Pancreas (tissue), 10 donors: ENCODE measurements around the gene KCNE5. TPM values are rescaled to one million over a fixed set of nuclear protein-coding genes. Genes with fewer than 3 reads are reported as not detected.
"Not testable (repeated sequence)": the region's sequence is repeated elsewhere in the genome, so short reads cannot be mapped to it uniquely, and the experiment has no call there.

ENCODE experiments used
- ATAC-seq, 4 donors: fragments of 200-7000 bp; cut with Tn5 transposase; one replicate each; pipeline versions ENCODE4 v1.8.0 to v1.9.1; 2020; ENCODE audit warnings: mild to moderate bottlenecking in 4 of 4, moderate library complexity in 4 of 4
- DNase-seq, 6 donors: peaks; one replicate each; pipeline ENCODE4 v3.0.0-alpha.2; 2020
- FAIRE-seq: peaks from 2 replicates; lab custom pipeline; 2012; peaks lifted over from hg19 to GRCh38; lab: Jason Lieb, UNC
- H3K27ac ChIP-seq, 4 donors: fragments of 200-600 bp; sonication (generic); 1 replicate in 3 of 4; 2 replicates in 1 of 4; pipeline versions ENCODE4 v1.5.0 to v1.8.0; 2020
- H3K27me3 ChIP-seq, 4 donors: fragments of 200-600 bp; one replicate each; pipeline ENCODE4 v1.8.0; 2021
- H3K36me3 ChIP-seq, 3 donors: fragments of 200-600 bp; sonication (generic) in 1 of 3; one replicate each; pipeline versions ENCODE4 v1.5.0 to v1.8.0; 2020 to 2021
- H3K4me1 ChIP-seq, 3 donors: fragments of 200-600 bp; one replicate each; pipeline ENCODE4 v1.8.0; 2021
- H3K4me3 ChIP-seq, 4 donors: fragments of 200-600 bp; sonication (generic) in 2 of 4; one replicate each; pipeline versions ENCODE4 v1.5.0 to v1.8.0; 2020 to 2021
- H3K9me3 ChIP-seq, 4 donors: fragments of 200-600 bp; one replicate each; pipeline ENCODE4 v1.8.0; 2021
- WGBS, 2 donors: extraction: QIAGEN DNeasy Blood & Tissue Kit; methylation state at CpG; one replicate each; pipeline ENCODE4 v1.1.7; 2013; 5-methylcytosine and 5-hydroxymethylcytosine counted together
- intact Hi-C, 3 donors: fragments of 100-400 bp; cut with DNase I; formaldehyde crosslinking; loops; one replicate each; pipeline versions ENCODE4 v1.11.1 to v1.14.2; 2022
- polyA plus RNA-seq, 2 donors: library from polyadenylated mRNA; stranded (reverse); fragments of 200-250 nt; gene quantifications; one replicate each; pipeline ENCODE4 v1.2.3, GENCODE V29; 2013
- total RNA-seq, 6 donors: library from RNA; stranded (reverse); fragmentation: NEBNext Ultra II Directional in 4 of 6; extraction: Animal tissue kit (Norgen Biotek cat#: 25700) in 4 of 6; gene quantifications; one replicate each; pipeline versions ENCODE4 v1.2.1 to v1.2.4, GENCODE V29; 2021 to 2023
- TF ChIP-seq, protein P1 (sequence below), 4 donors: fragments of 200-600 bp; sonication (generic) in 3 of 4; IDR thresholded peaks; one replicate each; pipeline versions ENCODE4 v1.5.0 to v1.8.0; 2021; ENCODE audit warnings: antibody characterized with exemption in 4 of 4
- donor health status: healthy with polysubstance abuse.
- donor health status: DM: no; HTN: no; CAD: no; lungs with moderate emphysema.
- donor health status: DM: no; HTN: no; CAD: no.
- donor health status: control.
- donor health status: control.
- donor health status: Bipolar disorder and iron deficiency.
- donor health status: DM: yes; HTN: yes; CAD: no.
- donor health status: DM: no; HTN: no; CAD: no.
- donor health status: DM: no; HTN: no; CAD: no.
- donor health status: DM: yes; HTN: yes; CAD: no.

Gene KCNE5, protein sequence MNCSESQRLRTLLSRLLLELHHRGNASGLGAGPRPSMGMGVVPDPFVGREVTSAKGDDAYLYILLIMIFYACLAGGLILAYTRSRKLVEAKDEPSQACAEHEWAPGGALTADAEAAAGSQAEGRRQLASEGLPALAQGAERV
- under 1 TPM in 1 of 6 donors, not detected in 5; 0.12 TPM for total RNA-seq
- polyA plus RNA-seq: not detected

DNA sequence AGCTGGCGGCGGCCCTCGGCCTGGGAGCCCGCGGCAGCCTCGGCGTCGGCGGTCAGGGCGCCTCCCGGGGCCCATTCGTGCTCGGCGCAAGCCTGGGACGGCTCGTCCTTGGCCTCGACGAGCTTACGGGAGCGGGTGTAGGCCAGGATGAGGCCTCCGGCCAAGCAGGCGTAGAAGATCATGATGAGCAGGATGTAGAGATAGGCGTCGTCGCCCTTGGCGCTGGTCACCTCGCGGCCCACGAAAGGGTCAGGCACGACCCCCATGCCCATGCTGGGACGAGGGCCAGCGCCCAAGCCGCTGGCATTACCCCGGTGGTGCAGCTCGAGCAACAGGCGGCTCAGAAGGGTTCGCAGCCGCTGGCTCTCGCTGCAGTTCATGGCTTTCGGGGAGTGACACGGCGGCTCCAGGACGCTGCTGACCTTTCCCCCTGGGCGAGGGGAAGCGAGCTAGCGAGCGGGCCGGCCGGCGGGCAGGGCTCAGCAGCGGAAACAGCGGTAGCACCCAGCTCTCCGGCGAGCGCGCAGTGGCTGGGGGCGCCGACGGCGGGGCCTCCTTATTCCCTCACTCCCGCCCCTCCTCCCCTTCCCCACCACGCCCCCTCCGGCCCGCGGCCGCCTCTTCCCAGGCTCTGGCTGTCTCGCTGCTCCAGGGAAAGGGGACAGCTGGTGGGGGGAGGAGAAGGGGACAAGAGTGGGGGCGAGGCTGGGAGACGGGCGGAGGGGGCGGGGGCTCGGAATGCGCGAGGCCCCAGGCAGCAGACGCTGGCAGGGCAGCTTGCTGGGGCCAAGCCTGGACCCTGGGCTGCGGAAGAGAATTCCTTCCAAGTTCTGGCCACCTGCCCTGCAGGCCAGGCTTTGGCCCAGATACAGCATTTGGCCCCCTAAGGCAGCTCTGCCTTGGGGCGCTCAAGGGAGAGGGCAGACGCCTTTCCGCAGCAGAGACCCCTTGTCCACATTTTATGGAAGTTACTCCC, at the start of gene KCNE5:
KCNE5 (minus strand) TSS at position 532 of the 976 bp plus-strand sequence; CDS start at position 380, 152 bp downstream.
- DNase-seq: peak in 5 of 6 donors; percentile 24 to 60 (median 36)
- peaks cover 0 to 5% (median 0%) of the 10 kb centered on the region in 4 donors for H3K27me3 ChIP-seq
- H3K9me3 ChIP-seq: no peaks in the 10 kb centered on the region
- H3K4me3 ChIP-seq: peak within 1 kb of the TSS in 2 of 4 donors; percentile 17 to 23
- H3K4me1 ChIP-seq: no peaks in the 10 kb centered on the region
- intact Hi-C loops: no loop called here
- no peak for FAIRE-seq
- 32 to 34% methylated on average over 63 to 79 of the region's 79 CpGs for WGBS, 2 donors
- no peak within 1 kb of the TSS for H3K27ac ChIP-seq
- peak; percentile 32 to 79 (median 61) for ATAC-seq
- TF ChIP-seq, protein P1, sequence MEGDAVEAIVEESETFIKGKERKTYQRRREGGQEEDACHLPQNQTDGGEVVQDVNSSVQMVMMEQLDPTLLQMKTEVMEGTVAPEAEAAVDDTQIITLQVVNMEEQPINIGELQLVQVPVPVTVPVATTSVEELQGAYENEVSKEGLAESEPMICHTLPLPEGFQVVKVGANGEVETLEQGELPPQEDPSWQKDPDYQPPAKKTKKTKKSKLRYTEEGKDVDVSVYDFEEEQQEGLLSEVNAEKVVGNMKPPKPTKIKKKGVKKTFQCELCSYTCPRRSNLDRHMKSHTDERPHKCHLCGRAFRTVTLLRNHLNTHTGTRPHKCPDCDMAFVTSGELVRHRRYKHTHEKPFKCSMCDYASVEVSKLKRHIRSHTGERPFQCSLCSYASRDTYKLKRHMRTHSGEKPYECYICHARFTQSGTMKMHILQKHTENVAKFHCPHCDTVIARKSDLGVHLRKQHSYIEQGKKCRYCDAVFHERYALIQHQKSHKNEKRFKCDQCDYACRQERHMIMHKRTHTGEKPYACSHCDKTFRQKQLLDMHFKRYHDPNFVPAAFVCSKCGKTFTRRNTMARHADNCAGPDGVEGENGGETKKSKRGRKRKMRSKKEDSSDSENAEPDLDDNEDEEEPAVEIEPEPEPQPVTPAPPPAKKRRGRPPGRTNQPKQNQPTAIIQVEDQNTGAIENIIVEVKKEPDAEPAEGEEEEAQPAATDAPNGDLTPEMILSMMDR (IDR thresholded peaks at IDR 0.05): no peak
- H3K36me3 ChIP-seq: no peaks in the 10 kb centered on the region

DNA sequence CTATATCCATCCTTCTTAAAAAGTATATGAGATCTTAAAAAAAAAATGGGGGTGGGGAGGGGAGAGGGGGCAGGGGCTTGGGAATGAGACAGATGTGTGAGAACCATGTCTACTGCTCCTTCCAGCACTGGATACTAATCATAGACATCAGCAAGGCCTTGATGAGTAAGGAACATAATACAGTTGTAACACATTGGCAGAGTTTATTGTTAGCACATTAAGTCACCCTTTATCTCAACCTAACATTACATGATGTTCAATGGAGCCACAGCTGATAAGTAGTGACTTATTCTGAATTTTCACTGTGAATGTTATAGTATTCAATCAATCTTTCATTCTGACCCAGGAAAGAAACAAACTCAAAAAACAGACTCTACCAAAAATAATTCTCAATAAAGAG, 47.3 kb upstream of the KCNE5 start:
- intact Hi-C loops: no loop called here
- DNase-seq (no peak), FAIRE-seq (no peak), ATAC-seq (no peak)
- TF ChIP-seq, protein P1 (IDR thresholded peaks at IDR 0.05): no peak
- Histone ChIP-seq H3K36me3 (no peaks in the 10 kb centered on the region), H3K4me3 (no peak overlapping the region), H3K27me3 (no peaks in the 10 kb centered on the region), H3K9me3 (no peaks in the 10 kb centered on the region), H3K4me1 (no peaks in the 10 kb centered on the region), H3K27ac (no peak overlapping the region)

DNA sequence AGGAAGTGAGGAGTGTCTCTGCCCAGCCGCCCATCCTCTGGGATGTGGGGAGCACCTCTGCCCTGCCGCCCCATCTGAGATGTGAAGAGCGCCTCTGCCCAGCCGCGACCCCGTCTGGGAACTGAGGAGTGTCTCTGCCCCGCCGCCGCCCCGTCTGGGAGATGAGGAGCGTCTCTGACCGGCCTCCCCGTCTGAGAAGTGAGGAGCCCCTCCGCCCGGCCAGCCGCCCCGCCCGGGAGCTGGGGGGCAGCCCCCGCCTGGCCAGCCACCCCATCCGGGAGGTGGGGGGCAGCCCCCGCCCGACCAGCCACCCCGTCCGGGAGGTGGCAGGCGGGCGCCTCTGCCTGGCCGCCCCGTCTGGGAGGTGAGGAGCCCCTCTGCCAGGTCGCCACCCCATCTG, 46.2 kb upstream of the KCNE5 start:
- H3K4me3 ChIP-seq, ATAC-seq, H3K27me3 ChIP-seq, H3K9me3 ChIP-seq, H3K36me3 ChIP-seq, H3K4me1 ChIP-seq, intact Hi-C loops, FAIRE-seq, H3K27ac ChIP-seq: not testable (repeated sequence)
- WGBS, 2 donors: 93 to 99% methylated on average over 29 of the region's 29 CpGs
- DNase-seq: peak in 3 of 6 donors; percentile 21 to 59 (median 59)

DNA sequence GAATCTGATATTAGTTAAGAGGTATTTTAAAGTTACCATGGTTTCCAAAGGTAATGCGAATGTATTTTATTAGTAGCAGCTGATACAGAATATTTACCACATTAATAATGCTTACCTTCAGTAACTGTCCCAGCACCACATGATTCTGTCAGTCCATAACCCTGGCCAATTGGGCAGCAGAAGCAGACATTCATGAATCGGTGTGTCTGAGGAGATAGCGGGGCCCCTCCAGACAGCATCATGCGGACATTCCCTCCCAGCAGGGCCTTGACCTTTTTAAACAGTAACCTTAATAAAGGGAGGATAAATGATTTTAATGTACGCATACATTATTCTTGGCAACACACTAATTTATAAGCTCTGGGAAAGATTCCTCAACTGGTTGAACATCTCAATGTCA, 43.0 kb upstream of the KCNE5 start:
- DNase-seq: no peak
- intact Hi-C loops: no loop called here
- H3K36me3 ChIP-seq: no peaks in the 10 kb centered on the region
- H3K9me3 ChIP-seq: no peaks in the 10 kb centered on the region
- no peak for FAIRE-seq
- no peak overlapping the region for H3K4me3 ChIP-seq
- 82 to 98% methylated on average over 5 of the region's 5 CpGs for WGBS, 2 donors
- no peak overlapping the region for H3K27ac ChIP-seq
- H3K4me1 ChIP-seq: no peaks in the 10 kb centered on the region
- H3K27me3 ChIP-seq: peaks cover 0 to 5% (median 0%) of the 10 kb centered on the region in 4 donors
- TF ChIP-seq, protein P1 (IDR thresholded peaks at IDR 0.05): no peak
- no peak for ATAC-seq

DNA sequence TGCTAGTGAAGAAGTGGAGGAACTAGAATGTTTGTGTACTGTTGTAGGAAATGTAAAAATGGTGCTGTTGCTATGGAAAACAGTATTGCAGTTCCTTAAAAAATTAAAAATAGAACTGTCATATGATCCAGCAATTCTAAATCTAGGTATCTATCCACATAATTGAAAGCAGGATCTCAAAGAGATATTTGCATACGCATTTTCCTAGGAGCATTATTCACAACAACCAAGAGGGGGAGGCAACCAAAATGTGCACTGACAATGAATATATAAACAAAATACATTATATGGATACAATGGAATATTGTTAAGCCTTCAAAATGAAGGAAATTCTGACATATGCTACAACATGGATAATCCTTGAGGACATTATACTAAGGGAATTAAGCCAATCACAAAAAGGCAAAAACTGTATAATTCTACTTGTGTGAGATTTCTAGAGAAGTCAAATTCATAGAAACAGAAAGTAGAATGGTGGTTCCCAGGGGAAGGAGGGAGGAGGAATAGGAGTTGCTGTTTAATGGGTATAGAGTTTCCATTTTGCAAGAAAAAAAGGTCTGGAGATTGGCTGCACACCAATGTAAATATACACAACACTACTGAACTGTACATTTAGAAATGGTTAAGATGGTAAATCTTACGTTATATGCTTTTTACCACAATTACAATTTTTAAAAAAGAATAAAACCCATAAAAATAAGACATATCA, 35.6 kb upstream of the KCNE5 start:
- intact Hi-C loops: no loop called here
- Histone ChIP-seq H3K4me3 (no peak overlapping the region), H3K36me3 (no peaks in the 10 kb centered on the region), H3K27me3 (no peaks in the 10 kb centered on the region), H3K9me3 (peaks cover 0 to 2% (median 0%) of the 10 kb centered on the region in 4 donors), H3K4me1 (no peaks in the 10 kb centered on the region), H3K27ac (no peak overlapping the region)
- WGBS, 2 donors: 76 to 88% methylated on average over 2 of the region's 2 CpGs
- DNase-seq: no peak
- TF ChIP-seq, protein P1 (IDR thresholded peaks at IDR 0.05): no peak
- FAIRE-seq: no peak
- ATAC-seq: no peak
